Brain microvascular endothelial cell (primary cell): Measurements from ENCODE around the gene PYDC2.

Source experiments
- DNase-seq: peaks from one replicate; pipeline ENCODE4 v3.0.0-alpha.2; 2020
- H3K27ac ChIP-seq: fragments of 250-450 bp; sonication (Bioruptor Pico); 2 replicates; pipeline ENCODE4 v1.5.1; 2020; ENCODE audit warnings: mild to moderate bottlenecking, moderate library complexity
- H3K27me3 ChIP-seq: fragments of 250-450 bp; sonication (Bioruptor Pico); replicated peaks from 2 replicates; pipeline ENCODE4 v1.5.1; 2020; ENCODE audit warnings: mild to moderate bottlenecking
- H3K36me3 ChIP-seq: fragments of 250-450 bp; sonication (Bioruptor Pico); replicated peaks from 2 replicates; pipeline ENCODE4 v1.5.1; 2020; ENCODE audit warnings: mild to moderate bottlenecking
- H3K4me3 ChIP-seq: 2 replicates; pipeline ENCODE4 v1.5.1; 2011; ENCODE audit warnings: low read depth, mild to moderate bottlenecking, control low read depth, low read length, moderate library complexity
- in situ Hi-C: cut with HindIII; loops from 2 replicates; pipeline ENCODE4 v1.10.0; 2017; ENCODE audit warnings: low sequenced_read_pairs, low pct_ligation_motif_present
- TF ChIP-seq, protein P1 (sequence below): IDR thresholded peaks from 2 replicates; pipeline ENCODE4 v1.5.1; 2011; ENCODE audit warnings: low read depth, mild to moderate bottlenecking, moderate library complexity, low read length, control low read depth, inconsistent platforms; ENCODE audit errors: missing control alignments

Gene PYDC2

DNA sequence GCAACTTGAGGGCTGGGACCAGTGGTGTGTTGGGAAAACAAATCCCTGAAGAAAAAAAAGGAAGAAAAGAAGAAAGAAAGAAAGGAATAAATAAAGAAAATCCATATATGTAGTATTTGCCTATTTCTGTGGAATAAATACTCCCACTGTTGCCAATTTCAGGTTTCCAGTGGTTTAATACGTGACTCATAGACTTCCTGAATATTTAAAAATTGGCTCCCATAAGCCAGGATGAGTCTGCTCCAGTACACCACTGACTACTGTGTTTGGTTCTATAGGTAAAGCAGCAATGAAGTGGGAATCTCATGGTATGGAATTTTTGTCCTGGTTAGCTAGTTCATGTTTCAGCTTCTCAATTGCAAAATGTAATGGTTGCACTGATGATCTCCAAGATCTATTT lies 31.6 kb downstream of the PYDC2 start:
- TF ChIP-seq, protein P1, sequence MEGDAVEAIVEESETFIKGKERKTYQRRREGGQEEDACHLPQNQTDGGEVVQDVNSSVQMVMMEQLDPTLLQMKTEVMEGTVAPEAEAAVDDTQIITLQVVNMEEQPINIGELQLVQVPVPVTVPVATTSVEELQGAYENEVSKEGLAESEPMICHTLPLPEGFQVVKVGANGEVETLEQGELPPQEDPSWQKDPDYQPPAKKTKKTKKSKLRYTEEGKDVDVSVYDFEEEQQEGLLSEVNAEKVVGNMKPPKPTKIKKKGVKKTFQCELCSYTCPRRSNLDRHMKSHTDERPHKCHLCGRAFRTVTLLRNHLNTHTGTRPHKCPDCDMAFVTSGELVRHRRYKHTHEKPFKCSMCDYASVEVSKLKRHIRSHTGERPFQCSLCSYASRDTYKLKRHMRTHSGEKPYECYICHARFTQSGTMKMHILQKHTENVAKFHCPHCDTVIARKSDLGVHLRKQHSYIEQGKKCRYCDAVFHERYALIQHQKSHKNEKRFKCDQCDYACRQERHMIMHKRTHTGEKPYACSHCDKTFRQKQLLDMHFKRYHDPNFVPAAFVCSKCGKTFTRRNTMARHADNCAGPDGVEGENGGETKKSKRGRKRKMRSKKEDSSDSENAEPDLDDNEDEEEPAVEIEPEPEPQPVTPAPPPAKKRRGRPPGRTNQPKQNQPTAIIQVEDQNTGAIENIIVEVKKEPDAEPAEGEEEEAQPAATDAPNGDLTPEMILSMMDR, result no peak
- Histone ChIP-seq H3K36me3 (no peaks in the 10 kb centered on the region), H3K27ac (no peak overlapping the region), H3K4me3 (no peak overlapping the region), H3K27me3 (no peaks in the 10 kb centered on the region)
- in situ Hi-C loops, result no loop called here
- DNase-seq, result no peak

DNA sequence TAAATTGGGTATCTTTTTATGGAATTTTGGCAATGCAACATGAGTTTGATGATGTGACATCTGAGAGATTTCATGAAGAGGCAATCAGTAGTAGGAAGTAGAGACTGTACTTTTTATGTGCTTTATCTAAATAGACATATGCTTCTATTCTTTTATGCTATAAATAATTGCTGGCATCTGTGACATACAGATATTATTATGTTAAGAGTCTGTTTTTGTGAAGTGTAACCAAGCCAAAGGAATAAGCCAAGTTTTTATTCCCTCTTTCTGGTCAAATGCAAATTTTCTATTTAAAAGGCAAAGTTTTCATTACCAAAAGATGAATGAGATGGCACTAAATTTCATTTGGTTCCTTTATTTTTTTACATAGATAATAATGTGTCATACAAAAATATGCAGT lies 32.4 kb downstream of the PYDC2 start:
- TF ChIP-seq, protein P1, result no peak
- DNase-seq, result no peak
- in situ Hi-C loops, result no loop called here
- Histone ChIP-seq H3K4me3 (no peak overlapping the region), H3K27me3 (no peaks in the 10 kb centered on the region), H3K27ac (no peak overlapping the region), H3K36me3 (no peaks in the 10 kb centered on the region)

DNA sequence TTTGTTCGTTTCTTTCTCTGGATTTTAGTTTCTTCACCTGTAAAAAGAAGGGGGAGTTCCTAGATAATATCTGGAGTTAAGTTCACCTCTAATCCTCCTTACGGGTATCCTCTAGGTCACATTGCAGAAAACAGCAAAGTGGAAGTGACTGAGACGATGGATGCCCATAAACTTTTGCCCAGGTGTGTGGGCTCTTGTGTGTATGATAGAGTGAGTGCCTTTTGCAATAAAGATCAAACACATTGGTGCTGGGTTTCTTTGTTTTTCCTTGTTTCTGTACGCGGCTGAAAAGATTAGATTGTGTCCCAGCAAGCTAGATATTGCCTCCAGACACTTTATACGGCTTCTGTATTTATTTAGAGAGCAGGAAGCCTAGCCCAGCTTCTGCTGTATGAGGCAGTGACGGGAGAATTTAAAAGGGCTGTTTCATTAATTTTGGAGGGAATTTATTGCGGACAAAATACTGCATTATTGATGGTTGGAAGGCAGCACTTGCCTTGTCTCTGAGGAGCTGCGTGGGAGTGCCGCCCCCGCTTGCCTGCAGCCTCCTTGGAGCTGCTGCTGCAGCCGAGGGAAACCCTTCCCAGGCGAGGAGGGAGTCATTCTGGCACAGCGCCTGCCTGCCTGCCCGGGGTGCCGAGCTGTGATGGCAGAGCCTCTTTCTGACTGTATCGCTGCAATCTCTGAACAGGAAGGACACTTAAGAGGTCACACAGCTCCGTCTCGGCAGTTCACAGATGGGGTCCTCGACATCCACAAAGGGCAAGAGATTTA lies 38.5 kb downstream of the PYDC2 start:
- Histone ChIP-seq H3K27ac (no peak overlapping the region), H3K36me3 (no peaks in the 10 kb centered on the region), H3K4me3 (peak overlapping the region; percentile 43), H3K27me3 (no peaks in the 10 kb centered on the region)
- in situ Hi-C loops, result no loop called here
- DNase-seq, result peak; percentile 54
- TF ChIP-seq, protein P1, result no peak

DNA sequence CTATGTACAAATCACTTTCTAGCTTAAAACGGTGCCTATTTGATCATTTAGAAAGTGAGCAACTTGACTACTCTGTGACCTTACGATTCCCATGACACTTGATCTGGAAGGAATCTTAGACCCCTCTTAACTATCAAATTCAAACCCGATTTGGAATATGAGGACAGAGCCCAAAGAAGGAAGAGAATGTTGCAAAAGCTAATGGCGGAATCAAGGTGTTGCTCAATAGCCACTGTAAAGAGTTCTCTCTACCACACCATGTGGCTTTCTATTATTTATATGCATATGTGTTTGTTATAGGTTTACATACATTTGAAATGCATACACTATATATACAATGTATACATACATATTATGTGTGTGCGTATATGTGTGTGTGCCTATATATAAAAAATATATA lies 39.9 kb downstream of the PYDC2 start:
- in situ Hi-C loops, result no loop called here
- Histone ChIP-seq H3K27ac (no peak overlapping the region), H3K27me3 (no peaks in the 10 kb centered on the region), H3K4me3 (no peak overlapping the region), H3K36me3 (no peaks in the 10 kb centered on the region)
- TF ChIP-seq, protein P1, result no peak
- DNase-seq, result no peak

DNA sequence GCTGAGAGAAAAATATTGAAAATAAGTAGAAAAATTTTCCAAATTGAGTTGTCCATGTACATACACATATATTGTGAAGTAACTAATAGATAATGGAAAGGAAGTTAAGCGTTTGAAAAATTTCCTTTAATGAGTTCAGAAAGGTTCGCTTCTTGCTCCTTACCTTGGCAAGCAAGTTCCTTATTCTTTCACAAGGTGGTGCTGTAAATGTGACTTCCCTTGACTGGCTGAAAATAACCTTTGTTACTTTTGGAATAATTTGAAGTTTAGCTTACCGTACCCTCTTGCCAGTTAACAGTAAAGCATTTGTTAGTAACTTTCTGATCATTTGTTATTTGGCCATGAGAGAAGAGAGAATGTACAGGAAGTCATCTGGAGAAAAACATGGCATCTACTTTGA lies 41.6 kb downstream of the PYDC2 start:
- H3K27me3 ChIP-seq, result no peaks in the 10 kb centered on the region
- TF ChIP-seq, protein P1, result peak; percentile 55
- in situ Hi-C loops, result no loop called here
- no peak overlapping the region for H3K4me3 ChIP-seq
- no peaks in the 10 kb centered on the region for H3K36me3 ChIP-seq
- no peak overlapping the region for H3K27ac ChIP-seq
- DNase-seq, result no peak

DNA sequence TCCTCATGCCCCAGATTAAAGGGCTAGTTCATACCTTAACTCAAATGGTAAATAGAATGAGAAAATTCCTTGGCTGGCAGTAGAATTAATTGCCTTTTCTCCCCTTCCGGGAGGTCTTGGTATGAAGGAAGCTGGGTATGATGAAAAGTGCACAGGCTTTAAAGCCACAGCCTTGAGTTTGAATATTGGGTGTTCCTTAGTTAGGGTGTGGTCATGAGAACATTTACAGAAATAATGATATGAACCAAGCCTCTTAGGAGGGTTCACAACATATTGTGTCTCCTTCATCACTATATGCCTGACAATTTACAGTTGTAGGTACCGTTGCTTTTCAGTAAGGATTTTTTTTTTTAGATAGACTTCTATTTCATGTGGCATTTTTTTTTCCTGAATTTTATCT lies 48.1 kb downstream of the PYDC2 start:
- Histone ChIP-seq H3K36me3 (no peaks in the 10 kb centered on the region), H3K27ac (no peak overlapping the region), H3K27me3 (no peaks in the 10 kb centered on the region), H3K4me3 (no peak overlapping the region)
- TF ChIP-seq, protein P1, result no peak
- in situ Hi-C loops, result no loop called here
- no peak for DNase-seq
